Neural progenitor cell (in vitro differentiated cells): ENCODE results near the gene ATL2. TPM values are rescaled to one million over a fixed set of nuclear protein-coding genes. Genes with fewer than 3 reads are reported as not detected.

ENCODE experiments used
- DNase-seq: peaks from one replicate; pipeline ENCODE4 v3.0.0-alpha.2; 2016; ENCODE audit warnings: low spot score
- H2AFZ ChIP-seq: fragments of 200-600 bp; sonication (generic); replicated peaks from 2 replicates; pipeline ENCODE4 v1.6.1; 2016; ENCODE audit warnings: antibody characterized with exemption
- H3F3A ChIP-seq: fragments of 200-600 bp; sonication (generic); 2 replicates; pipeline ENCODE4 v1.6.1; 2016; ENCODE audit warnings: antibody characterized with exemption, low read depth
- H3K27ac ChIP-seq: fragments of 200-600 bp; sonication (generic); 2 replicates; pipeline ENCODE4 v1.5.1; 2016; ENCODE audit warnings: mild to moderate bottlenecking
- H3K27me3 ChIP-seq: fragments of 200-600 bp; sonication (generic); 2 replicates; pipeline ENCODE4 v1.6.1; 2016; ENCODE audit warnings: mild to moderate bottlenecking, moderate library complexity
- H3K36me3 ChIP-seq: fragments of 200-600 bp; sonication (generic); 2 replicates; pipeline ENCODE4 v1.5.1; 2016
- H3K4me1 ChIP-seq: fragments of 200-600 bp; sonication (generic); 2 replicates; pipeline ENCODE4 v1.6.1; 2016; ENCODE audit warnings: mixed run types
- H3K4me2 ChIP-seq: fragments of 200-600 bp; sonication (generic); 2 replicates; pipeline ENCODE4 v1.6.1; 2016
- H3K4me3 ChIP-seq: fragments of 200-600 bp; sonication (generic); 2 replicates; pipeline ENCODE4 v1.5.1; 2016
- H3K79me2 ChIP-seq: fragments of 200-600 bp; sonication (generic); 2 replicates; pipeline ENCODE4 v1.6.1; 2016; ENCODE audit warnings: low read depth
- H3K9ac ChIP-seq: fragments of 200-600 bp; sonication (generic); 2 replicates; pipeline ENCODE4 v1.6.1; 2016
- H3K9me3 ChIP-seq: fragments of 200-600 bp; sonication (generic); 2 replicates; pipeline ENCODE4 v1.5.1; 2016; ENCODE audit warnings: low read depth
- H4K20me1 ChIP-seq: fragments of 200-600 bp; sonication (generic); 2 replicates; pipeline ENCODE4 v1.6.1; 2016; ENCODE audit warnings: low read depth
- H3K27ac Mint-ChIP-seq: 3 replicates; pipeline ENCODE4 v1.8.0; 2021; ENCODE audit warnings: mixed read lengths
- H3K27me3 Mint-ChIP-seq: 2 replicates; pipeline ENCODE4 v1.8.0; 2022; ENCODE audit warnings: low read depth, mild to moderate bottlenecking, inconsistent platforms, moderate library complexity, mixed read lengths; ENCODE audit not compliant: insufficient read depth
- H3K36me3 Mint-ChIP-seq: 3 replicates; pipeline ENCODE4 v1.8.0; 2021; ENCODE audit warnings: mixed read lengths
- H3K4me1 Mint-ChIP-seq: 3 replicates; pipeline ENCODE4 v1.8.0; 2021; ENCODE audit warnings: mixed read lengths
- H3K4me3 Mint-ChIP-seq: 3 replicates; pipeline ENCODE4 v1.8.0; 2021; ENCODE audit warnings: mild to moderate bottlenecking, moderate library complexity, mixed read lengths
- H3K9me3 Mint-ChIP-seq: 3 replicates; pipeline ENCODE4 v1.8.0; 2020; ENCODE audit warnings: mixed read lengths
- CTCF ChIP-seq: fragments of 200-600 bp; sonication (generic); IDR thresholded peaks from 2 replicates; pipeline ENCODE4 v1.5.1; 2017; ENCODE audit warnings: antibody characterized with exemption, mild to moderate bottlenecking
- EZH2 ChIP-seq: fragments of 200-600 bp; sonication (generic); IDR thresholded peaks from 2 replicates; pipeline ENCODE4 v1.6.1; 2017; ENCODE audit warnings: antibody characterized with exemption, mild to moderate bottlenecking, moderate library complexity
- EZH2phosphoT487 ChIP-seq: fragments of 200-600 bp; sonication (generic); IDR thresholded peaks from 2 replicates; pipeline ENCODE4 v1.6.1; 2017; ENCODE audit warnings: antibody characterized with exemption
- total RNA-seq: library from RNA; depleted of rRNA; stranded (reverse); fragments of >200 nt; gene quantifications from 2 replicates; pipeline ENCODE4 v1.2.3, GENCODE V29; 2015; ENCODE audit warnings: low replicate concordance

ATL2 gene
- total RNA-seq, 1 donor from 2014 or later = 203 TPM

GRCh38 chr2:38267270-38267925 lies 109.7 kb downstream of the ATL2 start:
- Histone ChIP-seq H3K9ac (no peak overlapping the region), H3K36me3 (no peaks in the 10 kb centered on the region), H3K4me1 (peaks cover 13% of the 10 kb centered on the region), H3K79me2 (no peaks in the 10 kb centered on the region), H3K4me3 (no peak overlapping the region), H3F3A (peaks cover 6% of the 10 kb centered on the region), H4K20me1 (no peaks in the 10 kb centered on the region), H3K9me3 (no peaks in the 10 kb centered on the region), H3K27me3 (no peaks in the 10 kb centered on the region), H3K27ac (no peak overlapping the region), H2AFZ (no peak overlapping the region), H3K4me2 (no peak overlapping the region)
- TF ChIP-seq EZH2 = no peak
- TF ChIP-seq CTCF = no peak
- no peak for TF ChIP-seq EZH2phosphoT487
- H3K27me3 Mint-ChIP-seq = peaks cover 10% of the 10 kb centered on the region
- H3K9me3 Mint-ChIP-seq = no peaks in the 10 kb centered on the region
- no peak for DNase-seq
- no peaks in the 10 kb centered on the region for H3K36me3 Mint-ChIP-seq
- no peak overlapping the region for H3K4me3 Mint-ChIP-seq
- peaks cover 10% of the 10 kb centered on the region for H3K4me1 Mint-ChIP-seq
- H3K27ac Mint-ChIP-seq = no peak overlapping the region

- Histone ChIP-seq H4K20me1 (no peaks in the 10 kb centered on the region), H3K9ac (no peak overlapping the region), H3K27ac (no peak overlapping the region), H3K27me3 (no peaks in the 10 kb centered on the region), H2AFZ (no peak overlapping the region), H3K4me2 (no peak overlapping the region), H3K4me3 (no peak overlapping the region), H3K9me3 (no peaks in the 10 kb centered on the region), H3K4me1 (peaks cover 21% of the 10 kb centered on the region), H3K79me2 (no peaks in the 10 kb centered on the region), H3K36me3 (no peaks in the 10 kb centered on the region), H3F3A (peaks cover 7% of the 10 kb centered on the region)
- Mint-ChIP-seq H3K4me1 (peaks cover 18% of the 10 kb centered on the region), H3K4me3 (no peak overlapping the region), H3K9me3 (no peaks in the 10 kb centered on the region), H3K36me3 (no peaks in the 10 kb centered on the region), H3K27ac (no peak overlapping the region), H3K27me3 (peaks cover 11% of the 10 kb centered on the region)
- no peak for DNase-seq
- no peak for TF ChIP-seq CTCF
- no peak for TF ChIP-seq EZH2
- no peak for TF ChIP-seq EZH2phosphoT487
Observed at GRCh38 chr2:38266382-38267061, 110.6 kb downstream of the ATL2 start.

GRCh38 chr2:38265461-38265860 lies 111.6 kb downstream of the ATL2 start:
- no peak overlapping the region for H3K4me3 Mint-ChIP-seq

More at GRCh38 chr2:38265461-38265860, 111.6 kb downstream of the ATL2 start:
- Mint-ChIP-seq H3K27me3 (peaks cover 11% of the 10 kb centered on the region), H3K36me3 (no peaks in the 10 kb centered on the region), H3K27ac (no peak overlapping the region), H3K9me3 (no peaks in the 10 kb centered on the region), H3K4me1 (peaks cover 24% of the 10 kb centered on the region)
- no peak overlapping the region for H3K9ac ChIP-seq
- no peaks in the 10 kb centered on the region for H3K36me3 ChIP-seq
- DNase-seq = no peak
- no peaks in the 10 kb centered on the region for H3K9me3 ChIP-seq
- no peak overlapping the region for H2AFZ ChIP-seq
- H3F3A ChIP-seq = peaks cover 7% of the 10 kb centered on the region
- H3K4me3 ChIP-seq = no peak overlapping the region
- H3K27ac ChIP-seq = no peak overlapping the region
- no peaks in the 10 kb centered on the region for H3K79me2 ChIP-seq
- H3K4me2 ChIP-seq = no peak overlapping the region
- no peaks in the 10 kb centered on the region for H4K20me1 ChIP-seq
- H3K4me1 ChIP-seq = peaks cover 21% of the 10 kb centered on the region
- no peaks in the 10 kb centered on the region for H3K27me3 ChIP-seq
- TF ChIP-seq EZH2phosphoT487 (no peak), EZH2 (no peak), CTCF (no peak)
